Astrocyte (in vitro differentiated cells and primary cell): Measurements from ENCODE around the gene DMRT2. TPM values are rescaled to one million over a fixed set of nuclear protein-coding genes. Genes with fewer than 3 reads are reported as not detected.

Experiments used
- DNase-seq: peaks from one replicate; pipeline ENCODE4 v3.0.0-alpha.2; 2010; ENCODE audit warnings: low read depth
- FAIRE-seq: peaks from 2 replicates; lab custom pipeline; 2011; peaks lifted over from hg19 to GRCh38; lab: Jason Lieb, UNC
- H2AFZ ChIP-seq: 2 replicates; pipeline ENCODE4 v1.6.0; 2012; ENCODE audit warnings: low read depth, low read length, inconsistent platforms
- H3K27ac ChIP-seq: 2 replicates; pipeline ENCODE4 v1.5.1; 2011; ENCODE audit warnings: low read depth, low read length, inconsistent platforms
- H3K27me3 ChIP-seq: 2 replicates; pipeline ENCODE4 v1.6.0; 2011; ENCODE audit warnings: low read length, inconsistent platforms; ENCODE audit not compliant: insufficient read depth
- H3K36me3 ChIP-seq: 2 replicates; pipeline ENCODE4 v1.5.1; 2011; ENCODE audit warnings: low read length, inconsistent platforms; ENCODE audit not compliant: insufficient read depth
- H3K4me1 ChIP-seq: 2 replicates; pipeline ENCODE4 v1.5.1; 2011; ENCODE audit warnings: low read length, inconsistent platforms; ENCODE audit not compliant: insufficient read depth
- H3K4me2 ChIP-seq: 2 replicates; pipeline ENCODE4 v1.6.0; 2012; ENCODE audit warnings: low read length, inconsistent platforms
- H3K4me3 ChIP-seq: 2 replicates; pipeline ENCODE4 v1.5.1; 2011; ENCODE audit warnings: low read depth, mild to moderate bottlenecking, low read length, inconsistent platforms; ENCODE audit not compliant: insufficient read depth
- H3K79me2 ChIP-seq: 2 replicates; pipeline ENCODE4 v1.6.0; 2012; ENCODE audit warnings: mild to moderate bottlenecking, low read length, inconsistent platforms; ENCODE audit not compliant: insufficient read depth
- H3K9ac ChIP-seq: 2 replicates; pipeline ENCODE4 v1.6.0; 2012; ENCODE audit warnings: mild to moderate bottlenecking, low read length, inconsistent platforms
- H3K9me3 ChIP-seq: 2 replicates; pipeline ENCODE4 v1.5.1; 2012; ENCODE audit warnings: low read depth, mild to moderate bottlenecking, low read length, inconsistent platforms; ENCODE audit not compliant: insufficient read depth
- H4K20me1 ChIP-seq: 2 replicates; pipeline ENCODE4 v1.6.0; 2012; ENCODE audit warnings: low read length, inconsistent platforms; ENCODE audit not compliant: insufficient read depth
- H3K27ac Mint-ChIP-seq: one replicate; pipeline ENCODE4 v1.8.0; 2021; ENCODE audit warnings: mild to moderate bottlenecking, mixed read lengths; ENCODE audit not compliant: unreplicated experiment
- H3K27me3 Mint-ChIP-seq: one replicate; pipeline ENCODE4 v1.8.0; 2021; ENCODE audit warnings: low read depth, mixed read lengths; ENCODE audit not compliant: unreplicated experiment
- H3K36me3 Mint-ChIP-seq: one replicate; pipeline ENCODE4 v1.8.0; 2021; ENCODE audit warnings: low read depth, mixed read lengths; ENCODE audit not compliant: unreplicated experiment
- H3K4me1 Mint-ChIP-seq: one replicate; pipeline ENCODE4 v1.8.0; 2021; ENCODE audit warnings: low read depth, mixed read lengths; ENCODE audit not compliant: unreplicated experiment
- H3K4me3 Mint-ChIP-seq: one replicate; pipeline ENCODE4 v1.8.0; 2021; ENCODE audit warnings: mild to moderate bottlenecking, moderate library complexity, mixed read lengths; ENCODE audit not compliant: unreplicated experiment
- H3K9me3 Mint-ChIP-seq: one replicate; pipeline ENCODE4 v1.8.0; 2021; ENCODE audit warnings: mild to moderate bottlenecking, mixed read lengths; ENCODE audit not compliant: unreplicated experiment
- CTCF ChIP-seq: IDR thresholded peaks from 2 replicates; pipeline ENCODE4 v1.5.1; 2011; ENCODE audit warnings: low read depth, mild to moderate bottlenecking, inconsistent platforms, low read length, moderate library complexity; ENCODE audit not compliant: insufficient read depth
- EZH2 ChIP-seq: IDR thresholded peaks from 2 replicates; pipeline ENCODE4 v1.6.1; 2012; ENCODE audit warnings: mild to moderate bottlenecking, low read length, inconsistent platforms; ENCODE audit not compliant: insufficient read depth
- total RNA-seq: library from RNA; stranded (reverse); gene quantifications from 2 replicates; pipeline ENCODE4 v1.2.1, GENCODE V29; 2021

The DMRT2 gene
- total RNA-seq, 1 donor from 2014 or later, result 0.18 TPM

- peak overlapping the region; percentile 77 for H3K4me2 ChIP-seq
- H4K20me1 ChIP-seq, result no peaks in the 10 kb centered on the region
- H3K27ac Mint-ChIP-seq, result peak overlapping the region; percentile 31
- no peak overlapping the region for H3K9ac ChIP-seq
- no peak overlapping the region for H3K4me3 Mint-ChIP-seq
- peak overlapping the region; percentile 31 for H3K4me3 ChIP-seq
- H3K27me3 Mint-ChIP-seq, result peaks cover 86% of the 10 kb centered on the region
- H3K27ac ChIP-seq, result no peak overlapping the region
- H3K9me3 ChIP-seq, result peaks cover 3% of the 10 kb centered on the region
- peaks cover 88% of the 10 kb centered on the region for H3K27me3 ChIP-seq
- H2AFZ ChIP-seq, result peak overlapping the region; percentile 19
- FAIRE-seq (no peak), DNase-seq (no peak)
- H3K36me3 ChIP-seq, result no peaks in the 10 kb centered on the region
- peaks cover 5% of the 10 kb centered on the region for H3K4me1 Mint-ChIP-seq
- H3K4me1 ChIP-seq, result no peaks in the 10 kb centered on the region
- H3K79me2 ChIP-seq, result no peaks in the 10 kb centered on the region
- H3K36me3 Mint-ChIP-seq, result no peaks in the 10 kb centered on the region
- TF ChIP-seq CTCF (no peak), EZH2 (no peak)
- peaks cover 18% of the 10 kb centered on the region for H3K9me3 Mint-ChIP-seq
Observed at GRCh38 chr9:1047591-1048230, 2.4 kb upstream of the DMRT2 start.

GRCh38 chr9:1048231-1048619 is 1.9 kb upstream of the DMRT2 start:
- Histone ChIP-seq H3K27ac (no peak overlapping the region), H4K20me1 (no peaks in the 10 kb centered on the region), H3K27me3 (peaks cover 88% of the 10 kb centered on the region), H3K4me2 (peak overlapping the region; percentile 77), H3K36me3 (no peaks in the 10 kb centered on the region), H2AFZ (peak overlapping the region; percentile 19), H3K79me2 (no peaks in the 10 kb centered on the region), H3K4me1 (no peaks in the 10 kb centered on the region), H3K9ac (no peak overlapping the region), H3K4me3 (no peak overlapping the region), H3K9me3 (peaks cover 3% of the 10 kb centered on the region)
- FAIRE-seq, result no peak
- Mint-ChIP-seq H3K4me1 (peaks cover 5% of the 10 kb centered on the region), H3K36me3 (no peaks in the 10 kb centered on the region), H3K27ac (no peak overlapping the region), H3K27me3 (peaks cover 84% of the 10 kb centered on the region), H3K4me3 (no peak overlapping the region), H3K9me3 (peaks cover 18% of the 10 kb centered on the region)
- TF ChIP-seq EZH2 (no peak), CTCF (no peak)
- no peak for DNase-seq

GRCh38 chr9:1048811-1049210 is 1.3 kb upstream of the DMRT2 start:
- no peak overlapping the region for H2AFZ ChIP-seq
- no peak overlapping the region for H3K27ac ChIP-seq
- H3K27ac Mint-ChIP-seq, result no peak overlapping the region
- no peaks in the 10 kb centered on the region for H3K36me3 Mint-ChIP-seq
- peaks cover 5% of the 10 kb centered on the region for H3K4me1 Mint-ChIP-seq
- peaks cover 88% of the 10 kb centered on the region for H3K27me3 ChIP-seq
- peaks cover 84% of the 10 kb centered on the region for H3K27me3 Mint-ChIP-seq
- peaks cover 3% of the 10 kb centered on the region for H3K9me3 ChIP-seq
- no peak overlapping the region for H3K4me3 Mint-ChIP-seq
- no peak overlapping the region for H3K9ac ChIP-seq
- H3K4me1 ChIP-seq, result no peaks in the 10 kb centered on the region
- TF ChIP-seq CTCF, result no peak
- peak; percentile 31 for TF ChIP-seq EZH2
- H3K9me3 Mint-ChIP-seq, result peaks cover 18% of the 10 kb centered on the region
- no peaks in the 10 kb centered on the region for H3K79me2 ChIP-seq
- H3K4me3 ChIP-seq, result no peak overlapping the region
- no peak overlapping the region for H3K4me2 ChIP-seq
- DNase-seq (no peak), FAIRE-seq (no peak)
- H3K36me3 ChIP-seq, result no peaks in the 10 kb centered on the region
- no peaks in the 10 kb centered on the region for H4K20me1 ChIP-seq
